ENCODE data around the gene PLSCR4. TPM values are rescaled to one million over a fixed set of nuclear protein-coding genes. Genes with fewer than 3 reads are reported as not detected.

Gene PLSCR4
- total RNA-seq, 4 donors from 2014 or later, result 19.7 to 87.7 (median 41.0) TPM

- H3K4me3 ChIP-seq, result peak overlapping the region; percentile 41 to 84 (median 76)
- in situ Hi-C loops (cut with MboI; ENCODE audit: low pct_ligation_motif_present in 1 of 4, low pct_unique_long_range_greater_than_20kb in 1 of 4, low sequenced_read_pairs in 3 of 4) (loop anchor here in 1 of 4 donors (25.0 kb wide), 1 partner anchor 99 kb away; no protein-coding TSS in a partner anchor), intact Hi-C loops (cut with DNase I; ENCODE audit: low total_unique reads) (no loop called here)
- WGBS, 2 donors (ENCODE audit: low coverage in 1 of 2), result 11% methylated on average over 15 of the region's 15 CpGs; no CpG with 5 or more reads in 1 of the 2 donors
- H3K36me3 ChIP-seq, result no peaks in the 10 kb centered on the region
- DNase-seq, result peak; percentile 55
- H3K4me1 ChIP-seq, result peaks cover 10 to 70% (median 45%) of the 10 kb centered on the region in 4 donors
- peak overlapping the region; percentile 92 to 97 (median 95) for H3K27ac ChIP-seq
- H3K9me3 ChIP-seq, result no peaks in the 10 kb centered on the region
- H3K27me3 ChIP-seq, result no peaks in the 10 kb centered on the region
- TF ChIP-seq POLR2A (IDR thresholded peaks at IDR 0.05), result no peak
- no peak for TF ChIP-seq CTCF (IDR thresholded peaks at IDR 0.05)
- TF ChIP-seq POLR2AphosphoS5 (IDR thresholded peaks at IDR 0.05), result no peak
- TF ChIP-seq EP300 (IDR thresholded peaks at IDR 0.05; ENCODE audit: low read depth), result no peak
Observed at GRCh38 chr3:146161663-146162002, 89.3 kb downstream of the PLSCR4 start.

- TF ChIP-seq CTCF (IDR thresholded peaks at IDR 0.05), result no peak
- peak; percentile 89 for TF ChIP-seq POLR2A (IDR thresholded peaks at IDR 0.05)
- TF ChIP-seq POLR2AphosphoS5 (IDR thresholded peaks at IDR 0.05), result peak; percentile 55 to 97 (median 92)
- no peak for TF ChIP-seq EP300 (IDR thresholded peaks at IDR 0.05; ENCODE audit: low read depth)
- 1% methylated on average over 22 of the region's 74 CpGs; no CpG with 5 or more reads in 1 of the 2 donors for WGBS, 2 donors (ENCODE audit: low coverage in 1 of 2)
- in situ Hi-C loops (cut with MboI; ENCODE audit: low pct_ligation_motif_present in 1 of 4, low pct_unique_long_range_greater_than_20kb in 1 of 4, low sequenced_read_pairs in 3 of 4), result loop anchor here in 1 of 4 donors (25.0 kb wide), 1 partner anchor 99 kb away; no protein-coding TSS in a partner anchor
Observed at GRCh38 chr3:146160964-146161662, 89.8 kb downstream of the PLSCR4 start, which contains the start of gene PLOD2. TSS of gene PLOD2 (minus strand) at chr3:146161184. CDS start at chr3:146160989, 195 bp downstream.

DNA sequence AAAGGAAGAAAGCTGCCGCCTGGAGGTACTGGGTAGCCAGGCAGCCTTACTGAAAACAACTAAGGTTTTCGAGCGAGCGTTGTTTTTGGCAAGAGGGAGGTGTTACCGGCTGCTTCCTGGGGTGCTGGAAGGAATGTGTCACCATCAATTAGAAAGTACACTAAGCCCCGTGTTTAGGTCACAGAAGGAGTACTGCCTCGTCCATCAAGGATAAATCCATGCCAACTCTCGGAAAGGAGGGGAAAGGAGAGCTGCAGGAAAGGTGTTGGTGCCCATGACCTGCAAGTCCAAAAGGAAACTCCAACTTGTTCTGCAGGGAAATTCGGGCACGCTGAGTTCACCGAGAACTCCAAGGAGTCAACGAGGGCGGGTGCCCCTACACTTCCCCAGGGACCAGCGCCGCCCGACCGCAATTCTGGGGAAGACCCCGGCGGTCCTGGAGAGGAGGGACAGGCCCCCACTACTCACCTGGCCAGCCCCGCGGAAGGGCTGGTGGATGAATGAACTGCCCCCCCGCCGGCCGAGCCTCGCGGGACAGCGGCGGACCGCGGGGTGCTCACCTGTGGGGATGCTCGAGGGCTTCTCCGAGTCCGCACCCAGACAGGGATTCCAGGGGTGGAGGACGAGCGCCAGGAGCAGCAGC is 90.5 kb downstream of the PLSCR4 start:
- DNase-seq, result peak; percentile 66
- WGBS, 2 donors (ENCODE audit: low coverage in 1 of 2), result 0 to 3% methylated on average over 1 to 35 of the region's 35 CpGs
- peaks cover 4 to 70% (median 49%) of the 10 kb centered on the region in 4 donors for H3K4me1 ChIP-seq
- intact Hi-C loops (cut with DNase I; ENCODE audit: low total_unique reads) (no loop called here), in situ Hi-C loops (cut with MboI; ENCODE audit: low pct_ligation_motif_present in 1 of 4, low pct_unique_long_range_greater_than_20kb in 1 of 4, low sequenced_read_pairs in 3 of 4) (loop anchor here in 1 of 4 donors (25.0 kb wide), 1 partner anchor 98 kb away; no protein-coding TSS in a partner anchor)
- no peaks in the 10 kb centered on the region for H3K9me3 ChIP-seq
- H3K4me3 ChIP-seq, result peak overlapping the region; percentile 41 to 84 (median 76)
- TF ChIP-seq EP300 (IDR thresholded peaks at IDR 0.05; ENCODE audit: low read depth), result no peak
- TF ChIP-seq POLR2A (IDR thresholded peaks at IDR 0.05), result peak; percentile 1
- TF ChIP-seq CTCF (IDR thresholded peaks at IDR 0.05), result peak in 4 of 5 experiments; percentile 31 to 49 (median 42)
- TF ChIP-seq POLR2AphosphoS5 (IDR thresholded peaks at IDR 0.05), result peak; percentile 35 to 61 (median 43)
- H3K27ac ChIP-seq, result peak overlapping the region; percentile 92 to 97 (median 95)
- H3K27me3 ChIP-seq, result no peaks in the 10 kb centered on the region
- no peaks in the 10 kb centered on the region for H3K36me3 ChIP-seq

More at GRCh38 chr3:146160964-146161662, 89.8 kb downstream of the PLSCR4 start, which contains the start of gene PLOD2:
- Histone ChIP-seq H3K27me3 (no peaks in the 10 kb centered on the region), H3K4me1 (peaks cover 10 to 70% (median 48%) of the 10 kb centered on the region in 4 donors), H3K4me3 (peak within 1 kb of the TSS; percentile 41 to 84 (median 76)), H3K36me3 (no peaks in the 10 kb centered on the region), H3K27ac (peak within 1 kb of the TSS; percentile 92 to 97 (median 95)), H3K9me3 (no peaks in the 10 kb centered on the region)
- intact Hi-C loops (cut with DNase I; ENCODE audit: low total_unique reads), result no loop called here
- peak; percentile 83 for DNase-seq

Data from transverse colon (tissue), 4 donors.